Measurements from ENCODE around the gene ELMO1. TPM values are rescaled to one million over a fixed set of nuclear protein-coding genes. Genes with fewer than 3 reads are reported as not detected.

The ELMO1 gene
- polyA plus RNA-seq, 1 experiment = not detected

- H3K4me3 ChIP-seq (ENCODE audit: low read depth, low read length) = no peak overlapping the region
- DNase-seq (ENCODE audit: low read depth, low spot score) = no peak
- peaks cover 4% of the 10 kb centered on the region; the same call in 1 of the 2 replicates for H3K9me3 ChIP-seq (ENCODE audit: control insufficient read depth, insufficient read depth, low read length)
- POLR2A ChIA-PET = no interaction called here
- H3K27me3 ChIP-seq (ENCODE audit: control insufficient read depth, insufficient read depth, low read length) = no peaks in the 10 kb centered on the region
- CTCF ChIA-PET = no interaction called here
- H3K27ac ChIP-seq (ENCODE audit: low read depth, low read length) = no peak overlapping the region
- no peak for TF ChIP-seq CTCF (IDR thresholded peaks at IDR 0.05; ENCODE audit: low read depth, low read length)
Observed at GRCh38 chr7:37249240-37249639, 199.4 kb downstream of the ELMO1 start.

- Histone ChIP-seq H3K4me3 (ENCODE audit: low read depth, low read length) (no peak overlapping the region), H3K27me3 (ENCODE audit: control insufficient read depth, insufficient read depth, low read length) (no peaks in the 10 kb centered on the region)
- CTCF ChIA-PET = no interaction called here
Observed at GRCh38 chr7:37248396-37248861, 200.2 kb downstream of the ELMO1 start.

GRCh38 chr7:37247861-37248260 lies 200.8 kb downstream of the ELMO1 start:
- ChIA-PET POLR2A (no interaction called here), CTCF (no interaction called here)
- Histone ChIP-seq H3K4me3 (ENCODE audit: low read depth, low read length) (no peak overlapping the region), H3K27me3 (ENCODE audit: control insufficient read depth, insufficient read depth, low read length) (no peaks in the 10 kb centered on the region), H3K9me3 (ENCODE audit: control insufficient read depth, insufficient read depth, low read length) (peaks cover 4% of the 10 kb centered on the region; the same call in 1 of the 2 replicates), H3K27ac (ENCODE audit: low read depth, low read length) (no peak overlapping the region)
- no peak for TF ChIP-seq CTCF (IDR thresholded peaks at IDR 0.05; ENCODE audit: low read depth, low read length)
- DNase-seq (ENCODE audit: low read depth, low spot score) = no peak

More at GRCh38 chr7:37248396-37248861, 200.2 kb downstream of the ELMO1 start:
- Histone ChIP-seq H3K27ac (ENCODE audit: low read depth, low read length) (no peak overlapping the region), H3K9me3 (ENCODE audit: control insufficient read depth, insufficient read depth, low read length) (peaks cover 4% of the 10 kb centered on the region; the same call in 1 of the 2 replicates)
- no peak for TF ChIP-seq CTCF (IDR thresholded peaks at IDR 0.05; ENCODE audit: low read depth, low read length)
- POLR2A ChIA-PET = no interaction called here
- no peak for DNase-seq (ENCODE audit: low read depth, low spot score)

GRCh38 chr7:37245590-37245989 lies 203.1 kb downstream of the ELMO1 start:
- DNase-seq (ENCODE audit: low read depth, low spot score) = no peak
- Histone ChIP-seq H3K4me3 (ENCODE audit: low read depth, low read length) (no peak overlapping the region), H3K27ac (ENCODE audit: low read depth, low read length) (no peak overlapping the region), H3K9me3 (ENCODE audit: control insufficient read depth, insufficient read depth, low read length) (peaks cover 4% of the 10 kb centered on the region; the same call in 1 of the 2 replicates), H3K27me3 (ENCODE audit: control insufficient read depth, insufficient read depth, low read length) (no peaks in the 10 kb centered on the region)
- ChIA-PET POLR2A (no interaction called here), CTCF (no interaction called here)
- TF ChIP-seq CTCF (IDR thresholded peaks at IDR 0.05; ENCODE audit: low read depth, low read length) = no peak

- H3K27me3 ChIP-seq (ENCODE audit: control insufficient read depth, insufficient read depth, low read length) = no peaks in the 10 kb centered on the region
- no peaks in the 10 kb centered on the region for H3K9me3 ChIP-seq (ENCODE audit: control insufficient read depth, insufficient read depth, low read length)
- POLR2A ChIA-PET = no interaction called here
- TF ChIP-seq CTCF (IDR thresholded peaks at IDR 0.05; ENCODE audit: low read depth, low read length) = no peak
- CTCF ChIA-PET = no interaction called here
- H3K27ac ChIP-seq (ENCODE audit: low read depth, low read length) = no peak overlapping the region
- H3K4me3 ChIP-seq (ENCODE audit: low read depth, low read length) = no peak overlapping the region
- DNase-seq (ENCODE audit: low read depth, low spot score) = no peak
Observed at GRCh38 chr7:37236906-37237305, 211.8 kb downstream of the ELMO1 start.
